T follicular helper cell (primary cell): ENCODE measurements around the gene KCNQ2.
"Not testable (repeated sequence)": the region's sequence is repeated elsewhere in the genome, so short reads cannot be mapped to it uniquely, and the experiment has no call there.

Source experiments
- DNase-seq: peaks from one replicate; pipeline ENCODE4 v3.0.0-alpha.2; 2020; ENCODE audit warnings: low read depth

Gene KCNQ2

GRCh38 chr20:63490416-63490815, 18.0 kb upstream of the KCNQ2 start:
- no peak for DNase-seq

- DNase-seq = no peak
Observed at GRCh38 chr20:63488315-63489251, 16.1 kb upstream of the KCNQ2 start.

- no peak for DNase-seq
Observed at GRCh38 chr20:63487781-63488241, 15.4 kb upstream of the KCNQ2 start.

- DNase-seq = no peak
Observed at GRCh38 chr20:63487116-63487764, 14.8 kb upstream of the KCNQ2 start.

- no peak for DNase-seq
Observed at GRCh38 chr20:63486300-63486855, 13.9 kb upstream of the KCNQ2 start.

GRCh38 chr20:63484651-63485403, 12.4 kb upstream of the KCNQ2 start:
- no peak for DNase-seq

- DNase-seq = no peak
Observed at GRCh38 chr20:63484236-63484635, 11.8 kb upstream of the KCNQ2 start.

- DNase-seq = no peak
Observed at GRCh38 chr20:63483834-63484233, 11.4 kb upstream of the KCNQ2 start.

- DNase-seq = no peak
Observed at GRCh38 chr20:63482021-63482587, 9.6 kb upstream of the KCNQ2 start.

GRCh38 chr20:63481503-63481902, 9.0 kb upstream of the KCNQ2 start:
- no peak for DNase-seq

- DNase-seq = not testable (repeated sequence)
Observed at GRCh38 chr20:63479695-63480419, 7.4 kb upstream of the KCNQ2 start.

- no peak for DNase-seq
Observed at GRCh38 chr20:63478346-63479302, 6.2 kb upstream of the KCNQ2 start.

GRCh38 chr20:63477944-63478343, 5.5 kb upstream of the KCNQ2 start:
- DNase-seq = no peak

GRCh38 chr20:63477061-63477616, 4.7 kb upstream of the KCNQ2 start:
- DNase-seq = no peak

- DNase-seq = no peak
Observed at GRCh38 chr20:63475209-63475608, 2.8 kb upstream of the KCNQ2 start.

- DNase-seq = no peak
Observed at GRCh38 chr20:63473555-63474449, 1.3 kb upstream of the KCNQ2 start.

GRCh38 chr20:63472862-63473390, 471 bp upstream of the KCNQ2 start:
- DNase-seq = no peak

- DNase-seq = no peak
Observed at GRCh38 chr20:63471717-63471980, 806 bp downstream of the KCNQ2 start.
